ENCODE results near the gene CARD18. TPM values are rescaled to one million over a fixed set of nuclear protein-coding genes. Genes with fewer than 3 reads are reported as not detected.

CARD18 gene
- total and polyA plus RNA-seq, 2 donors (not counting 1 experiment from before 2014, with no cell fraction given): not detected

- intact Hi-C loops (cut with micrococcal nuclease): no loop called here
- Histone ChIP-seq H3K9ac (ENCODE audit: low read length) (no peak overlapping the region), H3K79me2 (ENCODE audit: control insufficient read depth, insufficient read depth, low read length) (no peaks in the 10 kb centered on the region), H3K27me3 (replicated peaks in 1 of 4; ENCODE audit: control extremely low read depth in 1 of 4, control insufficient read depth in 3 of 4, insufficient read depth in 4 of 4, low read length in 3 of 4) (no peaks in the 10 kb centered on the region), H3K4me3 (ENCODE audit: control extremely low read depth in 1 of 5, extremely low read depth in 1 of 5, insufficient read depth in 1 of 5, low read depth in 2 of 5, low read length in 4 of 5) (no peak overlapping the region), H3K4me1 (ENCODE audit: control insufficient read depth in 2 of 2, insufficient read depth in 2 of 2, low read length in 2 of 2) (no peaks in the 10 kb centered on the region), H3K36me3 (replicated peaks in 1 of 2; ENCODE audit: control extremely low read depth in 1 of 2, control insufficient read depth in 1 of 2, extremely low read depth in 1 of 2, insufficient read depth in 2 of 2, low read length in 1 of 2) (no peaks in the 10 kb centered on the region), H3K4me2 (replicated peaks; ENCODE audit: low read depth, low read length, poor library complexity, severe bottlenecking) (no peak overlapping the region), H2AFZ (ENCODE audit: insufficient read depth, low read depth, low read length, poor library complexity, severe bottlenecking) (no peak overlapping the region), H4K20me1 (ENCODE audit: control insufficient read depth, insufficient read depth, low read length, poor library complexity, severe bottlenecking) (no peaks in the 10 kb centered on the region), H3K27ac (ENCODE audit: low read length in 2 of 2) (no peak overlapping the region), H3K9me3 (ENCODE audit: control extremely low read depth in 1 of 3, control insufficient read depth in 2 of 3, insufficient read depth in 1 of 3, low read length in 2 of 3) (no peaks in the 10 kb centered on the region)
- no peaks in the 10 kb centered on the region for H3K27me3 Mint-ChIP-seq
- H3K4me1 Mint-ChIP-seq: no peaks in the 10 kb centered on the region
- CTCF ChIA-PET: no interaction called here
- H3K27ac Mint-ChIP-seq: no peak overlapping the region
- no peak for TF ChIP-seq EZH2 (IDR thresholded peaks at IDR 0.05; ENCODE audit: borderline replicate concordance, insufficient read depth, low read depth, low read length, poor library complexity, severe bottlenecking)
- no peak for TF ChIP-seq CTCF (IDR thresholded peaks at IDR 0.05)
- no peak for DNase-seq
- no CpG with 5 or more reads among the region's 3 CpGs for WGBS (ENCODE audit: insufficient coverage)
- H3K4me3 Mint-ChIP-seq: no peak overlapping the region
- ATAC-seq (ENCODE audit: low read depth): no peak
- POLR2A ChIA-PET: no interaction called here
- H3K9me3 Mint-ChIP-seq (ENCODE audit: insufficient read depth): no peaks in the 10 kb centered on the region
Observed at GRCh38 chr11:105183426-105183825, 43.9 kb upstream of the CARD18 start.

GRCh38 chr11:105181521-105181920 is 42.0 kb upstream of the CARD18 start:
- intact Hi-C loops (cut with micrococcal nuclease): no loop called here
- H3K9ac ChIP-seq (ENCODE audit: low read length): no peak overlapping the region
- no CpG with 5 or more reads among the region's 1 CpG for WGBS (ENCODE audit: insufficient coverage)
- H3K4me2 ChIP-seq (replicated peaks; ENCODE audit: low read depth, low read length, poor library complexity, severe bottlenecking): no peak overlapping the region
- H3K4me3 Mint-ChIP-seq: no peak overlapping the region
- DNase-seq (no peak), ATAC-seq (ENCODE audit: low read depth) (no peak)
- H3K4me1 Mint-ChIP-seq: no peaks in the 10 kb centered on the region
- TF ChIP-seq CTCF (IDR thresholded peaks at IDR 0.05): no peak
- TF ChIP-seq EZH2 (IDR thresholded peaks at IDR 0.05; ENCODE audit: borderline replicate concordance, insufficient read depth, low read depth, low read length, poor library complexity, severe bottlenecking): no peak
- H3K9me3 ChIP-seq (ENCODE audit: control extremely low read depth in 1 of 3, control insufficient read depth in 2 of 3, insufficient read depth in 1 of 3, low read length in 2 of 3): no peaks in the 10 kb centered on the region
- H3K9me3 Mint-ChIP-seq (ENCODE audit: insufficient read depth): no peaks in the 10 kb centered on the region
- CTCF ChIA-PET: no interaction called here
- H3K27ac ChIP-seq (ENCODE audit: low read length in 2 of 2): no peak overlapping the region
- no peaks in the 10 kb centered on the region for H4K20me1 ChIP-seq (ENCODE audit: control insufficient read depth, insufficient read depth, low read length, poor library complexity, severe bottlenecking)
- no peak overlapping the region for H2AFZ ChIP-seq (ENCODE audit: insufficient read depth, low read depth, low read length, poor library complexity, severe bottlenecking)
- H3K79me2 ChIP-seq (ENCODE audit: control insufficient read depth, insufficient read depth, low read length): no peaks in the 10 kb centered on the region
- no peak overlapping the region for H3K4me3 ChIP-seq (ENCODE audit: control extremely low read depth in 1 of 5, extremely low read depth in 1 of 5, insufficient read depth in 1 of 5, low read depth in 2 of 5, low read length in 4 of 5)
- peaks cover 3% of the 10 kb centered on the region for H3K27me3 Mint-ChIP-seq
- H3K27ac Mint-ChIP-seq: no peak overlapping the region
- no peaks in the 10 kb centered on the region for H3K27me3 ChIP-seq (replicated peaks in 1 of 4; ENCODE audit: control extremely low read depth in 1 of 4, control insufficient read depth in 3 of 4, insufficient read depth in 4 of 4, low read length in 3 of 4)
- no peaks in the 10 kb centered on the region for H3K36me3 ChIP-seq (replicated peaks in 1 of 2; ENCODE audit: control extremely low read depth in 1 of 2, control insufficient read depth in 1 of 2, extremely low read depth in 1 of 2, insufficient read depth in 2 of 2, low read length in 1 of 2)
- H3K4me1 ChIP-seq (ENCODE audit: control insufficient read depth in 2 of 2, insufficient read depth in 2 of 2, low read length in 2 of 2): no peaks in the 10 kb centered on the region
- POLR2A ChIA-PET: no interaction called here
